ENCODE results near the gene ANLN.

ANLN gene

DNA sequence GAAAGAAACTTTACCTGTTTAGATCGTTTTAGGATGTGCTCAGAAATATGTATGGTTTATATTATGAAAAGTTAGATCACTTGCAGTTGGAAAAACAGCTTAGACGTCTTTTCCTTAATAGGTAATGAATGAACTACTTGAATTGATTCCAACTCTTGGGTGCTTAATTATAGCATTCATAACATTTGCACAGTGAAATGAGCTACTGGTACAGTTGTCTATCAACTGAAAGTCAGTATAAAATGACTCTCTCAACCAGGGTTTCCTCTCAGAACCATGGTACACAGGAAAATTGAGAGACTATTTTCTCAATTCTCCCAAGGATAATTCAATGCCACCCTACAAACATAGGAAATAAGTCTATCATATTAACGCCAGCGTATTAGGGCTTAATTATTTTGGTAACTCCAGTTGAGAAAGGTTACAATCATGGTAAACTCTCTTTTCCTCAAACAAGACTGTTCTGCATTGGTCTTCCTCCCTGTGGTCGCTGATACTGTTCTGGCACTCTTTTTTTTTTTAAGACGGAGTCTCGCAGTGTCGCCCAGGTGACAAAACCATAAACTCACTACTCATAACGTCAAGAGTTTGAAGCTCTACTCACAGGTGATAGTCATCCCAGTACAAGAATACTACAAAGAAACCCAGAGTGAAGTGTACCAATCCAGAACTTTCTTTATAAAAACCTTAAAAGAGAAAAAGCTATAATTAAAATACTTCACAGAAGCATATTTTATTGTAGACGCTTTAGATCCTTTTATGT, 2.0 kb downstream of the ANLN start:
- peaks cover 70% of the 10 kb centered on the region for H3K79me2 ChIP-seq (ENCODE audit: insufficient read depth, low read length)
- peaks cover 45% of the 10 kb centered on the region for H3K4me1 ChIP-seq (ENCODE audit: insufficient read depth, low read length)
- peaks cover 32% of the 10 kb centered on the region for H3K36me3 ChIP-seq (ENCODE audit: insufficient read depth, low read length)
- no peaks in the 10 kb centered on the region for H3K9me3 ChIP-seq (ENCODE audit: insufficient read depth, low read length, severe bottlenecking)
- no peak overlapping the region for H2AFZ ChIP-seq (ENCODE audit: low read depth, low read length)
- H3K27ac ChIP-seq (ENCODE audit: low read length): peak overlapping the region; percentile 99
- H3K4me3 ChIP-seq (ENCODE audit: low read depth in 1 of 2, low read length in 2 of 2): peak overlapping the region; percentile 78 to 79; a peak in 3 of 4 replicates
- ATAC-seq (ENCODE audit: insufficient read depth, low read depth): no peak
- TF ChIP-seq EZH2 (IDR thresholded peaks at IDR 0.05; ENCODE audit: borderline replicate concordance, low read depth, low read length, severe bottlenecking): no peak
- TF ChIP-seq, protein P1, sequence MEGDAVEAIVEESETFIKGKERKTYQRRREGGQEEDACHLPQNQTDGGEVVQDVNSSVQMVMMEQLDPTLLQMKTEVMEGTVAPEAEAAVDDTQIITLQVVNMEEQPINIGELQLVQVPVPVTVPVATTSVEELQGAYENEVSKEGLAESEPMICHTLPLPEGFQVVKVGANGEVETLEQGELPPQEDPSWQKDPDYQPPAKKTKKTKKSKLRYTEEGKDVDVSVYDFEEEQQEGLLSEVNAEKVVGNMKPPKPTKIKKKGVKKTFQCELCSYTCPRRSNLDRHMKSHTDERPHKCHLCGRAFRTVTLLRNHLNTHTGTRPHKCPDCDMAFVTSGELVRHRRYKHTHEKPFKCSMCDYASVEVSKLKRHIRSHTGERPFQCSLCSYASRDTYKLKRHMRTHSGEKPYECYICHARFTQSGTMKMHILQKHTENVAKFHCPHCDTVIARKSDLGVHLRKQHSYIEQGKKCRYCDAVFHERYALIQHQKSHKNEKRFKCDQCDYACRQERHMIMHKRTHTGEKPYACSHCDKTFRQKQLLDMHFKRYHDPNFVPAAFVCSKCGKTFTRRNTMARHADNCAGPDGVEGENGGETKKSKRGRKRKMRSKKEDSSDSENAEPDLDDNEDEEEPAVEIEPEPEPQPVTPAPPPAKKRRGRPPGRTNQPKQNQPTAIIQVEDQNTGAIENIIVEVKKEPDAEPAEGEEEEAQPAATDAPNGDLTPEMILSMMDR (IDR thresholded peaks at IDR 0.05; ENCODE audit: borderline replicate concordance, extremely low read depth, low read length, poor library complexity, severe bottlenecking): no peak
- peaks cover 36% of the 10 kb centered on the region for H4K20me1 ChIP-seq (ENCODE audit: insufficient read depth, low read length)
- no peak for DNase-seq
- H3K27me3 ChIP-seq (ENCODE audit: insufficient read depth, low read length, poor library complexity): no peaks in the 10 kb centered on the region
- peak overlapping the region; percentile 67 for H3K4me2 ChIP-seq (ENCODE audit: insufficient read depth, low read length)
- peak overlapping the region; percentile 95 for H3K9ac ChIP-seq (ENCODE audit: low read depth, low read length)

DNA sequence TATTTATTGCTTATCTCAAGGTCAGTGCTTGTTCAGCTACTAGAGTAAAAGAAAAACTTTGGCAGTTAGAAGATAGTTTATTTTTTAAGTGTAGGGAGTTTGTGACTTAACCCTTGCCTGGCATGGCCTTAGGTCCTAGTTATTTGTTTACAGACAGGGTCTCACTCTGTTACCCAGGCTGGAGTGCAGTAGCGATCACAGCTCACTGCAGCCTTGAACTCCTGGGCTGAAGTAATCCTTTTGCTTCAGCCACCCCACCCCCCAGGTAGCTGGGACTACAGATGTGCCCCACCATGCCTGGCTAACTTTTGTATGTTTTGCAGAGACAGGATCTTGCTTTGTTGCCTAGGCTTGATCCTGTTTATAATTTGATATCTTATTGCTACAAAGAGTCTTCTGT, 4.2 kb downstream of the ANLN start:
- Histone ChIP-seq H3K36me3 (ENCODE audit: insufficient read depth, low read length) (peaks cover 54% of the 10 kb centered on the region), H3K9ac (ENCODE audit: low read depth, low read length) (no peak overlapping the region), H3K79me2 (ENCODE audit: insufficient read depth, low read length) (peaks cover 91% of the 10 kb centered on the region), H3K27ac (ENCODE audit: low read length) (peak overlapping the region; percentile 44), H3K27me3 (ENCODE audit: insufficient read depth, low read length, poor library complexity) (no peaks in the 10 kb centered on the region), H3K4me1 (ENCODE audit: insufficient read depth, low read length) (peaks cover 44% of the 10 kb centered on the region), H3K4me2 (ENCODE audit: insufficient read depth, low read length) (peak overlapping the region; percentile 46), H3K9me3 (ENCODE audit: insufficient read depth, low read length, severe bottlenecking) (no peaks in the 10 kb centered on the region), H3K4me3 (ENCODE audit: low read depth in 1 of 2, low read length in 2 of 2) (peak overlapping the region in 1 of 2 experiments; percentile 25; a peak in 1 of 4 replicates), H2AFZ (ENCODE audit: low read depth, low read length) (no peak overlapping the region), H4K20me1 (ENCODE audit: insufficient read depth, low read length) (peaks cover 39% of the 10 kb centered on the region)
- no peak for DNase-seq
- ATAC-seq (ENCODE audit: insufficient read depth, low read depth): no peak
- no peak for TF ChIP-seq EZH2 (IDR thresholded peaks at IDR 0.05; ENCODE audit: borderline replicate concordance, low read depth, low read length, severe bottlenecking)
- TF ChIP-seq, protein P1 (IDR thresholded peaks at IDR 0.05; ENCODE audit: borderline replicate concordance, extremely low read depth, low read length, poor library complexity, severe bottlenecking): no peak

DNA sequence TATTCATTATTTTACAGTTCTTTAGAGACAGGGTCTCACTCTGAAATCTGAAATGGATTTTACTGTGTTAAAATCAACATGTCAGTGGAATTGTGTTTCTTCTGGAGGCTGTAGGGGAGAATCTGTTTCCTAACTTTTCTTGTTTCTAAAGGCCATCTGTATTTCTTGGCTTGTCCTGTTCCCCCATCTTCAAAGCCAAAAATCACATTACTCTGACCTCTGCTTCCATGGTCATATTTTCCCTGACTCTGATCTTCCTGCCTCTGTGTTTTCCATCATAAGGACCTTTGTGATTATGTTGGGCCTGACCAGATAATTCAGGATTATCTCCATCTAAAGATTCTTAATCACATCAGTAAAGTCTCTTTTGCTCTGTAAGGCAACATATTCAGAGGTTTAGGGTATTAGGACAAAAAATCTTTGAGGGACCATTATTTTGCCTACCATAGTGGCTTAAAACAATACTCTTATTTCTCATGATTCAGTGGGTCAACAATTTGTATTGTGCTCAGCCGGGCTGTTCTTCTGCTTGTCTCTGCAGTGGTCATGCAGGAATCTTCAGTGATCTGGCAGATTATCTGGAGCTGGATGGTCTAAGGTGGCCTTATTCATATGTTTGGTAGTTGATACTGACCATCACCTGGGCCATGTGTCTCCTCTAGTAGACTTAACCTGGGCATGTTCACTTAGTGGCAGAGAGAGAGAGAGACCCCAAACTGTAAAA, 5.7 kb downstream of the ANLN start:
- peaks cover 41% of the 10 kb centered on the region for H4K20me1 ChIP-seq (ENCODE audit: insufficient read depth, low read length)
- no peak overlapping the region for H3K4me2 ChIP-seq (ENCODE audit: insufficient read depth, low read length)
- no peaks in the 10 kb centered on the region for H3K27me3 ChIP-seq (ENCODE audit: insufficient read depth, low read length, poor library complexity)
- no peak overlapping the region for H3K4me3 ChIP-seq (ENCODE audit: low read depth in 1 of 2, low read length in 2 of 2)
- ATAC-seq (ENCODE audit: insufficient read depth, low read depth) (no peak), DNase-seq (no peak)
- H3K27ac ChIP-seq (ENCODE audit: low read length): peak overlapping the region; percentile 38; the same call in 1 of the 2 replicates
- peaks cover 98% of the 10 kb centered on the region for H3K79me2 ChIP-seq (ENCODE audit: insufficient read depth, low read length)
- H3K36me3 ChIP-seq (ENCODE audit: insufficient read depth, low read length): peaks cover 65% of the 10 kb centered on the region
- H3K9me3 ChIP-seq (ENCODE audit: insufficient read depth, low read length, severe bottlenecking): no peaks in the 10 kb centered on the region
- no peak overlapping the region; the same call in 1 of the 2 replicates for H3K9ac ChIP-seq (ENCODE audit: low read depth, low read length)
- H2AFZ ChIP-seq (ENCODE audit: low read depth, low read length): no peak overlapping the region
- H3K4me1 ChIP-seq (ENCODE audit: insufficient read depth, low read length): peaks cover 38% of the 10 kb centered on the region
- TF ChIP-seq, protein P1 (IDR thresholded peaks at IDR 0.05; ENCODE audit: borderline replicate concordance, extremely low read depth, low read length, poor library complexity, severe bottlenecking): no peak
- no peak for TF ChIP-seq EZH2 (IDR thresholded peaks at IDR 0.05; ENCODE audit: borderline replicate concordance, low read depth, low read length, severe bottlenecking)

Measured in DND-41 (cell line).